Kasumi-1 (cell line): Measurements from ENCODE around the gene IDH3G.

ENCODE experiments used
- DNase-seq, 2 experiments: peaks; one replicate each; lab custom pipeline; 2025; lab: John Stamatoyannopoulos, UW

IDH3G gene

GRCh38 chrX:153816831-153817690 lies 22.9 kb upstream of the IDH3G start:
- DNase-seq = peak in 1 of 2 experiments; percentile 14

DNA sequence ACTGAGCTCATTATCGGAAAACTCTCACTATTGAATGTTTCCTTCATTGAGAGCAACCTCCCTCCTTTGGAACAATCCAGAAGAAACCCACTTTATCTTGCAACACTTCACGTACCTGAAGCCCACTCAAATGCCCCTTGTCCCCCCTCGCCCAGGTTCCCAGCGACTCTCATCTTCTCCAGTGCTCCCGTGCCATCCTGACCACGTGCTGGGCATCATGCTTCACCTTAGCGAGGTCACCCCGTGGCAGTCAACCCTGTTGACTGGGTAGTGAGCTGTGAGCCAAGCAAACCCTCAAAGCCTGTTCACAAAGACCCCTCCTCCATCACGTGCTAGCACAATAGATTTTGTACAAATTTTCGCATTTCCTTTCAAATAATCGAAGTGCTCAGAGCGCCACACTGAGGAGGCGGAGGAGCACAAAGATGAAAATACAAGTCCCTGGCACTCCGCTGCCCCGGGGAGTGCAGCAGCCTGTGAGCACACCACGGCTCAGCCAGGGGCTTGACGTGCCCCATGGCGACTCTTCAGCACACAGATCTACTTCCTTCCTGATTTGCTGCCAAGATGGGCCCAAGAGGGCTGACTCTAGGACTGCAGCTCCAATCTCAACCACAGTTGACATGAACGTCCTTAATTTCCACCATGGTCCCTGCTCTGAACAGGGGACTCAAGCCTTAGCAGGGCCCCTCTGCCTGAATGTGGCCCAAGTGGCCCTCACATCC lies 20.6 kb upstream of the IDH3G start:
- DNase-seq = peak; percentile 41 to 43

- no peak for DNase-seq
Measured at GRCh38 chrX:153813161-153813560, 19.0 kb upstream of the IDH3G start.

- DNase-seq = no peak
Measured at GRCh38 chrX:153812220-153812619, 18.0 kb upstream of the IDH3G start.

- no peak for DNase-seq
Measured at GRCh38 chrX:153807976-153808375, 13.8 kb upstream of the IDH3G start.

DNA sequence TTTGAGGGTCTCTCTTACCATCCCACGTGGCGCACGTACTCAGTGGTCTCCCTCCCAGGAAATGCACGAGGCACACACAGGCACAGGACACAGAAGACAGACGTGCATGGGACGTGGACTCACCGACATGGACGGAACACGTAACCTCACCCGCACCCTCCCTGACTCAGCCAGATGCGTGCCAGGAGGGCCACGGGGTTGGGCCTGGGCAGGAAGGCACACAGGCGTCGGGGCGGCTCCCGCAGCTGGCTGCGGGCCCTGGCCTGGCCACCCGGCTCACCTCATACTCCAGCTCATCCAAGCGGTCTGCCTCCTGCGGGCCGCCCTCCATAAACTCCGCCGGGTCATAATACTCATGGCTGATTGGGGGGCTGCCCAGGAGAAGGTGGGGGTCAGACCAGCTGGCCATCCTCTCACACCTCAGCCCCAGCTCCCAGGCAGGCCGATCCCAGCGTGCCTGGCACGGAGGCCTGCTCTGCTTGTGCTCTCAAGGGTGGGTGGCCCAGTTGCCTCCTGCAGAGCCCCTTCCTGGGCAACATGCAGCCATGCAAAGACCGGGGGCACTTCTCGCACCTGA lies 12.9 kb upstream of the IDH3G start:
- no peak for DNase-seq

DNA sequence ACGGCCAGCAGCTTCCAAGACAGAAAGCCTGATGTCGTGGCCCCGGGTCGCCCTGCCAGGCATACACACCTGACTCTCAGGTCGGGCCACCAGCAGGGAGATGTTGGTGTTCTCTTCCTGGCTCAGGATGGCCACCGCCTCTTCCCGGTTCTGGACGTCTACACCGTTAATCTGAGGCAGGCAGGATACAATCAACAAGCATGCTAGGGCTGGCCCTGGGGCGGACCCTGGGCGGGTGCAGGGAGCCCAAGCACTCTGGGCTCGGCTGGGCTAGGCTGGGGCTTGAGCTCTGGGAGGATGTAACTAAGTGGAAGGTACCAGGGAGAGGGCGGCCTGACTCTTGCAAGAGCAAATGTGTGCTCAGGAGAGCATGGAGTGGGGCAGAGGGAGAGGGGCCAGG lies 11.3 kb upstream of the IDH3G start:
- DNase-seq = no peak

- no peak for DNase-seq
Measured at GRCh38 chrX:153804621-153805020, 10.4 kb upstream of the IDH3G start.

DNA sequence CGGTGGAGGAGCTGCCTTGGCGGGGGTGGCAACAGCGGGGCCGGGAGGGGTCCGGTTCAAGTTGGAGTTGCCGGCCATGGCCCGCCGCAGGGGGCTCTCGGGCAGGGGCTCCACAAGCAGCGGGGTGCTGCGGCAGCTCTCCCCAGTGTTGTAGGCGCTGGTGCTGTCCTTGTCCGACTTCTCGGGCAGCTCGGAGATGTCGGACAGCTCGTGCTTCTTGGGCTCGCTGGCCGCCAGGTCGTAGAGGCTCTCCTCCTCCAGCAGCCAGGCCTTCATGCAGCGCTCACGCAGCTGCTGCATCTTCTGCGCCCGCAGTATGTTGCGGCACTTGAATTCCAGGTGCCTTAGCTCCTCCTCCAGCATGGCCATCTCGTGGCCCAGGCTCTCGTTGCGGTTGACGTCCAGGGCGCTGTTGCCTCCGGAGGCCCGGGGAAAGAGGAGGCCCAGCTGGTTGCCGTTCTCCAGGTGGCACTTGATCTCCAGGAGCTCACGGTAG lies 10.0 kb upstream of the IDH3G start:
- no peak for DNase-seq

GRCh38 chrX:153803211-153804099 lies 9.3 kb upstream of the IDH3G start:
- DNase-seq = no peak

GRCh38 chrX:153802513-153803045 lies 8.4 kb upstream of the IDH3G start:
- DNase-seq = no peak

DNA sequence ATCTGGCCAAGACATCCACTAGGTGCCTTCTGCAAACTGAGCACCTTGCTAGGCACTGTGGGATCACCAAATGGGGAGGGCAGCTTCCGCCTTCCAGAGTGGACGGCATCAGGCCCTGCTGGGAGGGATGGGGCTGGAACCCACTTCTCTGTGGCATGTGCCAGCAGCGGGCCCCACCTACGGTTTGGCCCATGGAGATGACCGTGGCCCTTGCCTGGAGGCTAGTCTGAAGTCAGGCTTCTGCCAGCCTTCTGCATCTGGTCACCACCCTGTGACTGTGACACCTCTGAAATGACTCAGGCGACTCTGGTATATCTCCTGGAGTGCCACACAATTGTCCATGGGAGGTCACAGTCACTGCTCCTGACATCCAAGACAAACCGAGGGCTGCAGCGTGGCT lies 7.5 kb upstream of the IDH3G start:
- no peak for DNase-seq

DNA sequence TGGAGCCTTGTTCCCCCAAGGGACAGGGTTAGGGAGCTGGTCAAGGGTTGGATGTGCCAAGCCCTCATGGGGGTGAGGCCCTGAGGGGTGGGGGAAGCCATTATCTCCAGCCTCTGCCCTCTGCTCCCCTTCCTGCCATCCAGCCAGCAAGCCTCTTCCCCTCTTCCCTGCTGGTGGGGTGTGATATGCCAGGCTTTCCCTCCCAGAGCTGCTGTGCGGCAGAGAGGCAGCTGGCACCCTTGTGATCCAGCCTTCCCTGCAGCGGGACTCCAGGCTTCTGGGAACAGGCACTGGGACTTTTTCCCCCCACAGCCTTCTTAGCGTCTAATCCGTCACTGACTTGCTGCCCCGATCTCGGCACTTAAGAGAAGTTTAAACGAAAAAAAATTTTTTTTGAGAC lies 6.6 kb upstream of the IDH3G start:
- no peak for DNase-seq

DNA sequence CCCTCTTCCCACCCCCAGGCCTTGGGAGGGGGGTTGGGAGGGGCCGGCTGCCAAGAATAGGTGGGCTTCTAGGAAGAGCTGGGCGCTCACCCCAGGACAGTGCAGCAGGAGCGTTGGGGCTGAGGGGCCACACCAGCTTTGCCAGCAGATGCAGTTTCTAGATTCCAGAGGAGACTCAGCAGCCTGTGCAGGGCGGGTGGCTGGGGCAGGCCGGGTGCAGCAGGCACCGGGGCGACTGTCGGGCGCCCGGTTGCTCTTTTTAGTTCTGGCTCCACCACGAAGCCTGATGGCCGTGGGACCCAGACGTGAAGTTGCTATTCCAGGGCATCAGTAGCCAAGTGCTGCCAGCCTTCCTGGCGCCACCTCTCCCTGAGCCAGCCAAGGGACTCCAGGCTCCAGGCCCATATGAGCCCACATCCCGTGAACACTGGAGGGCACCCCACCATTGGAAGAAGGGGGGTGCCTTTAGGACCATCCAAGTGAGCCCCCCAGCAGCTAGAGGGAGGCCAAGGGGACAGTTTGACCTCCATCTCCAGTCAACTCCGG lies 6.1 kb upstream of the IDH3G start:
- DNase-seq = no peak

DNA sequence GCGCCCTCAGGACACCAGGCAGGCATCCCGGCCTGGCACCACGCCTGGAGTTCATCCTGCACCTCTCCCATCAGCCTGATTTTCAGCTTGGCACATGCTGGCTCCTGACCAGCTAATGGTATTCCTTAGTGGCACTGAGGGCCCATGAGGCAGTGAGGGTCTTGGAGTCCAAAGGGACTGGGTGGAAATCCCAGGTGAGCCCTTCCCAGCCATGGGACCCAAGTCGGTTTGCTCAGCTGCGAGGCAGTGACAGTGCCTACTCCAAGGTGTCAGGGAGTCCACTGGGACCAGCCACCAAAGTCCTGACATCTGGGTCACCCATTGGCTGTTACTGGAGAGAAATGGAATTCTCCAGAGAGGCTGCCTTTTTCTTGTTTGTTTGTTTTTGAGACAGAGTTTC lies 5.2 kb upstream of the IDH3G start:
- no peak for DNase-seq

GRCh38 chrX:153797415-153798015 lies 3.3 kb upstream of the IDH3G start:
- no peak for DNase-seq

DNA sequence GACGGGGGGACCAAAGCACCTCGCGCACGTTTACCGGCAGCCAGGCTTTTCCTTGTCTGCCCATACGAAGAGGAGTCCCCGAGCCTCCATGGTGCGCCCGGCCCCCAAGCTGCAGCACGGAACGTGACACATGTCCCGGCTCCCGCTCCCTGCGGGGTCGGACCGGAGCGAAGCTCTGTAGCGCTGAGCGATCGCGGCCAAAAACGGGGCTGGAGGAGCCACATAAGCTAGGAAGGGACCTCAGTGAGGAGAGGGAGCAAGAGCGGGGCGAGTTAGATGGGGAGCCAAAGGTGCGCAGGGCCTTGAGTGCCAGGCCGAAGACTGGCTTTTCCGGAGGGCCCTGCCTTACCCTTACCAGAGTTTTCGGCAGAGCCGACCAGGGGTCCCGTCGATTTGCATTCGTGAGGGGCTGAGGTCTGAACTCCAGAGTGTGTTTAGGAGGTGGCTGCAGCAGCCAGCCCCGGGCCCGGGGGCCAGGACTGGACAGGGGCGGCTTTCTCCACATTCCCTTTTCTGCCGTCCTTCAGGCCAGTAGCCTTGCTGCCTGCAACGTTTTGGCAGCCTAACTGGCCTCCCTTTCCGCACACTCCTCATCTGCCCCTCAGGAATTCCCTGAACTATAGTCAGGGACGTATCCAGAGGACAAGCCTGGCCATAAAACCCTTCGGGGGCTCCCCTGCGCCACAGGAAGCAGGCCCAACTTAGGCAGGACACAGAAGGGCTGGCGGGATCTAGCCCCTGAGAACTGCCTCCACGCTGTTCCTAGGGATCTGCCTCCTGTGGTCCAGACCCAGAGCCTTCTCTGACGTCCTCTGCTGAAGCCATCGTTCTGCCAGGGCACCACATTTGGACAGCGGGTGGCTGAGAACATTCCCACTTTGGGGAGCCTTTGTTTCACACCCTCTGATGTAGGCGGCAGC lies 982 bp upstream of the IDH3G start:
- no peak for DNase-seq

- DNase-seq = no peak
Measured at GRCh38 chrX:153793291-153793690, 884 bp downstream of the IDH3G start.

DNA sequence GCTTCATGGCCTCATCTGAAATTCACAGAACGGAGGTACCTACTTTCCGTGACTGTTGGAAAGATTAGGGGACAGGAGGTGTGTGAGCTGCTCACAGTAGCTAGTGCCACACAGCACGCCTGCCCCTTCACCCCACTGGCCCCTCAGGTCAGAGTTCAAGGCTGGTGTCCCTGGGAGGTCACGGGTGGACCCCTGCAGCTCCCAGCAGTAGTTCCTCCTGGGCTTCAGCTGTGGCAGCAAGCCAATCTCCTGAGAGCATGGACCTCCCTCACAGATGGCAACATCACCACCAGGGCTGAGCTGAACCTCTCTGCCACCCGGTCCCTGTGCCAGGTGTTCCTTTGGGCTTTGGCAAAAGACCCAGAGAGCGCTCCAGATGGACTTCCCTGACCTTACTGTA lies 1.8 kb downstream of the IDH3G start:
- DNase-seq = no peak
